AG04450 (cell line): ENCODE measurements around the gene HACD2. TPM values are rescaled to one million over a fixed set of nuclear protein-coding genes. Genes with fewer than 3 reads are reported as not detected.

Experiments used
- CTCF ChIA-PET: fragments of 300-600, 350-600 bp; formaldehyde crosslinking; extraction: SDS; loops from one replicate; lab custom pipeline; 2022; ENCODE audit warnings: antibody characterized with exemption, inconsistent platforms; lab: Charles Lee
- POLR2A ChIA-PET: fragments of 350-600 bp; formaldehyde crosslinking; extraction: SDS; loops from one replicate; lab custom pipeline; 2021; ENCODE audit warnings: antibody characterized with exemption, inconsistent platforms; lab: Yijun Ruan, JAX
- DNase-seq: peaks from one replicate; pipeline ENCODE4 v3.0.0-alpha.2; 2011; ENCODE audit warnings: low read depth, low spot score
- H3K27ac ChIP-seq: one replicate; pipeline ENCODE4 v1.5.1; 2012; ENCODE audit warnings: low read depth, low read length, control low read depth
- H3K27me3 ChIP-seq: one replicate; pipeline ENCODE4 v1.6.0; 2012; ENCODE audit warnings: low read length; ENCODE audit not compliant: control insufficient read depth, insufficient read depth
- H3K4me3 ChIP-seq: 2 replicates; pipeline ENCODE4 v1.5.1; 2011; ENCODE audit warnings: mild to moderate bottlenecking, low read depth, low read length, control low read depth
- H3K9me3 ChIP-seq: 2 replicates; pipeline ENCODE4 v1.5.1; 2012; ENCODE audit warnings: low read length; ENCODE audit not compliant: control insufficient read depth, insufficient read depth
- CTCF ChIP-seq: IDR thresholded peaks from 2 replicates; pipeline ENCODE4 v1.5.1; 2011; ENCODE audit warnings: low read depth, low read length, control low read depth, inconsistent platforms
- polyA plus RNA-seq: library from polyadenylated mRNA; depleted of rRNA; stranded (reverse); fragments of >200 nt; gene quantifications from 2 replicates; pipeline ENCODE4 v1.2.3, GENCODE V29; 2011

The HACD2 gene
- polyA plus RNA-seq, 1 experiment: 43.5 TPM

- POLR2A ChIA-PET: interaction anchor here (1.0 to 2.7 kb wide), 4 partner anchors 11 to 34 kb away, joined by 4 to 9 read pairs (median 5); no protein-coding TSS in a partner anchor
- Histone ChIP-seq H3K9me3 (no peaks in the 10 kb centered on the region), H3K4me3 (peak overlapping the region; percentile 82), H3K27ac (peak overlapping the region; percentile 95), H3K27me3 (no peaks in the 10 kb centered on the region)
- peak; percentile 84 for DNase-seq
- no peak for TF ChIP-seq CTCF
- CTCF ChIA-PET: interaction anchor here (0.6 to 4.9 kb wide), 4 partner anchors 22 to 358 kb away, joined by 4 to 23 read pairs (median 5); no protein-coding TSS in a partner anchor
Measured at GRCh38 chr3:123620343-123620742, 35.5 kb upstream of the HACD2 start.

- TF ChIP-seq CTCF: no peak
- POLR2A ChIA-PET: interaction anchor here (0.6 to 2.7 kb wide), 5 partner anchors 13 to 33 kb away, joined by 3 to 5 read pairs (median 4); no protein-coding TSS in a partner anchor
Measured at GRCh38 chr3:123618768-123619484, 34.1 kb upstream of the HACD2 start.

GRCh38 chr3:123618076-123618708 lies 33.3 kb upstream of the HACD2 start:
- H3K27me3 ChIP-seq: no peaks in the 10 kb centered on the region
- CTCF ChIA-PET: interaction anchor here (1.1 to 4.9 kb wide), 3 partner anchors 24 to 83 kb away, joined by 3 to 23 read pairs (median 6); no protein-coding TSS in a partner anchor
- no peak for DNase-seq
- peak overlapping the region; percentile 82 for H3K4me3 ChIP-seq
- peak overlapping the region; percentile 12 for H3K27ac ChIP-seq
- no peak for TF ChIP-seq CTCF
- POLR2A ChIA-PET: interaction anchor here (0.7 to 1.1 kb wide), 2 partner anchors 13 to 15 kb away, joined by 3 to 4 read pairs; no protein-coding TSS in a partner anchor
- no peaks in the 10 kb centered on the region for H3K9me3 ChIP-seq

More at GRCh38 chr3:123618768-123619484, 34.1 kb upstream of the HACD2 start:
- Histone ChIP-seq H3K9me3 (no peaks in the 10 kb centered on the region), H3K4me3 (peak overlapping the region; percentile 82), H3K27ac (peak overlapping the region; percentile 39), H3K27me3 (no peaks in the 10 kb centered on the region)
- DNase-seq: peak; percentile 39
- CTCF ChIA-PET: interaction anchor here (1.1 to 4.9 kb wide), 3 partner anchors 24 to 82 kb away, joined by 3 to 23 read pairs (median 6); no protein-coding TSS in a partner anchor

GRCh38 chr3:123616593-123616992 lies 31.7 kb upstream of the HACD2 start:
- POLR2A ChIA-PET: no interaction called here
- CTCF ChIA-PET: interaction anchor here (1.5 kb wide), 1 partner anchor 107 kb away, joined by 4 read pairs; no protein-coding TSS in a partner anchor
- no peak for DNase-seq
- peak overlapping the region; percentile 82 for H3K4me3 ChIP-seq
- H3K27ac ChIP-seq: no peak overlapping the region
- H3K9me3 ChIP-seq: no peaks in the 10 kb centered on the region
- no peaks in the 10 kb centered on the region for H3K27me3 ChIP-seq
- TF ChIP-seq CTCF: no peak
